HG02678 (cell line): ENCODE data around the gene DYSF.

Source experiments
- ATAC-seq: cut with Tn5 transposase; IDR thresholded peaks from one replicate; pipeline ENCODE4 v1.9.1; 2021; ENCODE audit warnings: mild to moderate bottlenecking, moderate library complexity; ENCODE audit not compliant: unreplicated experiment

DYSF gene

GRCh38 chr2:71455741-71456569 is 2.6 kb downstream of the DYSF start:
- no peak for ATAC-seq

- no peak for ATAC-seq
These were observed 3.3 kb downstream of the DYSF start for GRCh38 chr2:71456617-71457016.

GRCh38 chr2:71457123-71457915 is 4.0 kb downstream of the DYSF start:
- no peak for ATAC-seq

- no peak for ATAC-seq
These were observed 4.6 kb downstream of the DYSF start for GRCh38 chr2:71457923-71458322.

- ATAC-seq = no peak
These were observed 5.2 kb downstream of the DYSF start for GRCh38 chr2:71458413-71459083.

GRCh38 chr2:71459084-71459431 is 5.7 kb downstream of the DYSF start:
- ATAC-seq = no peak

GRCh38 chr2:71460056-71460455 is 6.7 kb downstream of the DYSF start:
- no peak for ATAC-seq

- ATAC-seq = no peak
These were observed 7.4 kb downstream of the DYSF start for GRCh38 chr2:71460595-71461303.

- no peak for ATAC-seq
These were observed 7.9 kb downstream of the DYSF start for GRCh38 chr2:71461304-71461671.

- no peak for ATAC-seq
These were observed 8.8 kb downstream of the DYSF start for GRCh38 chr2:71462056-71462605.

GRCh38 chr2:71462641-71463341 is 9.4 kb downstream of the DYSF start:
- no peak for ATAC-seq

GRCh38 chr2:71463342-71463654 is 9.9 kb downstream of the DYSF start:
- ATAC-seq = no peak

- no peak for ATAC-seq
These were observed 11.0 kb downstream of the DYSF start for GRCh38 chr2:71464389-71464788.

GRCh38 chr2:71465356-71465755 is 12.0 kb downstream of the DYSF start:
- ATAC-seq = no peak

- no peak for ATAC-seq
These were observed 12.6 kb downstream of the DYSF start for GRCh38 chr2:71465961-71466300.

- ATAC-seq = no peak
These were observed 13.2 kb downstream of the DYSF start for GRCh38 chr2:71466301-71467179.

GRCh38 chr2:71467180-71467815 is 13.9 kb downstream of the DYSF start:
- ATAC-seq = no peak

- no peak for ATAC-seq
These were observed 15.1 kb downstream of the DYSF start for GRCh38 chr2:71468279-71469015.
